ENCODE data around the gene BMPR1A.

The BMPR1A gene

DNA sequence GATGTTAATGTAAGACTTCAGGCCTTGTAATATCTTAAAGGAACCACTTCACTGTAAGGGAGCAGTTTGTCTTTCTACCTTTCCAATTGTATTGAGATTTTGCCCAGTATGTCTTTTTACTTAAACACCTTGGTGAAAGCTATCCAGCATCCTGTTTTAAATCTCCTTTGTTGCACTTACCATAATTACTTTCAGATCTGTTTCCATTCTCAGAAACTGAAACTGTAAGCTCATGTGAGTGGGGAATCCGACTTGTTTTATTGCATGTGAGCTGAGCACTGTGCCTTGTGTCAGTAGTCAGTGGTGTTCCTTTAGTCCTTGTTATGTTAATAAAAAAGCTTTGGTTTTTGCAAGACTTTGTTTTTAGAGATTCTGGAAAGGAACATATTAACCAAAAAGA, 42.2 kb downstream of the BMPR1A start:
- H3K9me3 ChIP-seq (ENCODE audit: control insufficient read depth in 2 of 2, low read length in 2 of 2): no peaks in the 10 kb centered on the region
- peaks cover 2 to 6% of the 10 kb centered on the region in 2 donors for H3K4me1 ChIP-seq (ENCODE audit: control insufficient read depth in 2 of 2, insufficient read depth in 2 of 2, low read length in 2 of 2)
- no peak overlapping the region for H3K27ac ChIP-seq (ENCODE audit: low read depth in 2 of 2, low read length in 2 of 2)
- H3K27me3 ChIP-seq (ENCODE audit: control insufficient read depth in 2 of 2, insufficient read depth in 2 of 2, low read length in 2 of 2): no peaks in the 10 kb centered on the region
- no peak overlapping the region for H3K4me3 ChIP-seq (ENCODE audit: low read length in 2 of 2)
- no peak overlapping the region for H3K9ac ChIP-seq (ENCODE audit: low read depth in 1 of 2, low read length in 2 of 2)
- no peaks in the 10 kb centered on the region for H3K36me3 ChIP-seq (ENCODE audit: control insufficient read depth in 2 of 2, insufficient read depth in 2 of 2, low read length in 2 of 2)

DNA sequence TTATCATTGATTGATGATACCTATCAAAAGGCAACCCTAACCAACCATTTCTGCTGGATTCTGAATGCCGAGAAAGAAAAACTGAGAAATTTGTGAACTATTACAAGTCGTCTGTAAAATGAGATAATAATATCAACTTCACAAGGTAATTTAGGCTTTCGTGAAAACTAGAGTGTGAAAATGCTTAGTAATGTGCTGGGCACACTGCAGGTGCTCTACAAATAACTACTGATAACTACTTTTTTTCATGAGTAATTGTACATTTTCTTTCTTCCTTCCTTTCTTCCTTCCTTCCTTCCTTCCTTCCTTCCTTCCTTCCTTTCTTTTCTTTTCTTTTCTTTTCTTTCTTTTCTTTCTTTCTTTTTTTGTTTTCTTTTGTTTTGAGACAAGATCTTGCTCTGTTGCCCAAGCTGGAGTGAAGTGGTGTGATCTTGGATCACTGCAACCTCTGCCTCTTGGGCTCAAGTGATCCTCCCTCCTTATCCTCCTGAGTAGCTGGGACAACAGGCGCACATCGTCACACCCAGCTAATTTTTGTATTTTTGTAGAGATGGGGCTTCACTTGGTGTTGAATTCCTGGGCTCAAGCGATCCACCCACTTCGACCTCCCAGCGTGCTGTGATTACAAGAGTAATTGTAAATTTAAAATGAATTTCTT, 42.9 kb downstream of the BMPR1A start:
- no peak overlapping the region for H3K27ac ChIP-seq (ENCODE audit: low read depth in 2 of 2, low read length in 2 of 2)
- H3K9me3 ChIP-seq (ENCODE audit: control insufficient read depth in 2 of 2, low read length in 2 of 2): no peaks in the 10 kb centered on the region
- H3K4me3 ChIP-seq (ENCODE audit: low read length in 2 of 2): no peak overlapping the region
- no peaks in the 10 kb centered on the region for H3K4me1 ChIP-seq (ENCODE audit: control insufficient read depth in 2 of 2, insufficient read depth in 2 of 2, low read length in 2 of 2)
- H3K9ac ChIP-seq (ENCODE audit: low read depth in 1 of 2, low read length in 2 of 2): no peak overlapping the region
- H3K36me3 ChIP-seq (ENCODE audit: control insufficient read depth in 2 of 2, insufficient read depth in 2 of 2, low read length in 2 of 2): no peaks in the 10 kb centered on the region
- H3K27me3 ChIP-seq (ENCODE audit: control insufficient read depth in 2 of 2, insufficient read depth in 2 of 2, low read length in 2 of 2): no peaks in the 10 kb centered on the region

DNA sequence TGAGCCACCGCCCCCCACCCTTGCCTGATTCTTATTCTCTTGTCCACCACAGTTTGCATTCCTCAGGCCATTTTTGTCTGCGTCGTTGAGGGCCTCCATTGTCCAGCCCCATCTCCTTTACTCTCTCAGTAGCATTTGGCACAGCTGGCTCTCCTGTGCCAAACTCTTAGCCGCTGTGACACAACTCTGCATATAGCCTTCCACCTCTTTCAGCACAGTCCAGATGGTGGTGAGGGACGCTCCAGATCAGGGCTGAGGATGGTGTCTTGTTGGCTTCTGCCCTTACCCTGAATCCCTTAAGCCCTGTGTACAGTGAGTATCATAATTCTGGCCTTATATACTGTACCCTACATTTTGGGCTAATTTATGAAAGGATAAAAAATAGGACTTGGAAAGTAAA, 45.6 kb downstream of the BMPR1A start:
- H3K4me3 ChIP-seq (ENCODE audit: low read length in 2 of 2): no peak overlapping the region
- no peaks in the 10 kb centered on the region for H3K4me1 ChIP-seq (ENCODE audit: control insufficient read depth in 2 of 2, insufficient read depth in 2 of 2, low read length in 2 of 2)
- H3K27me3 ChIP-seq (ENCODE audit: control insufficient read depth in 2 of 2, insufficient read depth in 2 of 2, low read length in 2 of 2): no peaks in the 10 kb centered on the region
- no peaks in the 10 kb centered on the region for H3K9me3 ChIP-seq (ENCODE audit: control insufficient read depth in 2 of 2, low read length in 2 of 2)
- no peak overlapping the region for H3K27ac ChIP-seq (ENCODE audit: low read depth in 2 of 2, low read length in 2 of 2)
- H3K9ac ChIP-seq (ENCODE audit: low read depth in 1 of 2, low read length in 2 of 2): no peak overlapping the region
- no peaks in the 10 kb centered on the region for H3K36me3 ChIP-seq (ENCODE audit: control insufficient read depth in 2 of 2, insufficient read depth in 2 of 2, low read length in 2 of 2)

DNA sequence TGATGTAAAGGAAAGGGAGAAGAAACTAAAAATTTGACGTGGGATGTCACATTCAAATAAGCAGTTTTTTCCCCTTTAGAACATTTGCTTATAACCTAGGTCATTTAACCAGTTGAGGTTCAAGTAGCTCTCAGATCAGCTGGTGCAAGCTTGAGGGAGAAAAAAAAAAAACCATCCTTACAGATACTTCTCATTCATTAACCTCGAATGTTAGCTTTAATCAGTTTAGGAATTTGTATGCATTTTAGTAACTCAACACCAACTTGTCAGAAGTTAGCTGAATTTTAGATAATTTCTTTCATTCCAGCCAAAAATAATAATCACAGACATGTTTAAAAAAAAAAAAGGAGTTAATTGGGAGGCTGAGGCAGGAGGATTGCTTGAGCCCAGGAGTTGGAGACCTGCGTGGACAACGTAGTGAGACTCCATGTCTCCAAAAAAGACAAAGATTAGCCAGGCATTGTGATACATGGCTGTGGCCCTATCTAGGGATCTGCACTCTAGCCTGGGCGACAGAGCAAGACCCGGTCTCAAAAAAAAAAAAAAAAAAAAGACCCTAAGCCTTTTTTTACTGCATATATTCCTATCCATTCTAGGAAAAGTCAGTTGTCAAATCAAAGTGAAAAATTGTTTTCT, 46.2 kb downstream of the BMPR1A start:
- H3K9ac ChIP-seq (ENCODE audit: low read depth in 1 of 2, low read length in 2 of 2): no peak overlapping the region
- no peaks in the 10 kb centered on the region for H3K9me3 ChIP-seq (ENCODE audit: control insufficient read depth in 2 of 2, low read length in 2 of 2)
- H3K4me1 ChIP-seq (ENCODE audit: control insufficient read depth in 2 of 2, insufficient read depth in 2 of 2, low read length in 2 of 2): no peaks in the 10 kb centered on the region
- no peaks in the 10 kb centered on the region for H3K27me3 ChIP-seq (ENCODE audit: control insufficient read depth in 2 of 2, insufficient read depth in 2 of 2, low read length in 2 of 2)
- H3K4me3 ChIP-seq (ENCODE audit: low read length in 2 of 2): no peak overlapping the region
- no peaks in the 10 kb centered on the region for H3K36me3 ChIP-seq (ENCODE audit: control insufficient read depth in 2 of 2, insufficient read depth in 2 of 2, low read length in 2 of 2)
- H3K27ac ChIP-seq (ENCODE audit: low read depth in 2 of 2, low read length in 2 of 2): no peak overlapping the region

DNA sequence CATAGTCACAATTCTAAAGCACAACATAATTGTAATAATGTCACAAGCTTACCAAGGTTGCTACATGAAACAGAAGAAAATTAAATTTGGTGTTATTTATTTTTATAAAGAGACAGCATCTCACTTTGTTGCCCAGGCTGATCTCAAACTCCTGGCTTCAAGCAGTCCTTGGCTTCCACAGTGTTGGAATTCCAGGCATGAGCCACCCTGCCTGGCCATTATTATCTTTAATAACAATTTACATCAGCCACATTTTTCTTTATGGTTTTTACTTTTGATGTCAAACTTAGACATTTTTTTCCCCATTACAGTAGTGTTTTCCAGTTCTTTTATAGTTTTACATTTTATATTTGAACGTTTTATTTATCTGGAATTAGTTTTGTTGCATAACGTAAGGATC, 46.7 kb downstream of the BMPR1A start:
- Histone ChIP-seq H3K27me3 (ENCODE audit: control insufficient read depth in 2 of 2, insufficient read depth in 2 of 2, low read length in 2 of 2) (no peaks in the 10 kb centered on the region), H3K9ac (ENCODE audit: low read depth in 1 of 2, low read length in 2 of 2) (no peak overlapping the region), H3K27ac (ENCODE audit: low read depth in 2 of 2, low read length in 2 of 2) (no peak overlapping the region), H3K9me3 (ENCODE audit: control insufficient read depth in 2 of 2, low read length in 2 of 2) (no peaks in the 10 kb centered on the region), H3K4me1 (ENCODE audit: control insufficient read depth in 2 of 2, insufficient read depth in 2 of 2, low read length in 2 of 2) (no peaks in the 10 kb centered on the region), H3K4me3 (ENCODE audit: low read length in 2 of 2) (no peak overlapping the region), H3K36me3 (ENCODE audit: control insufficient read depth in 2 of 2, insufficient read depth in 2 of 2, low read length in 2 of 2) (no peaks in the 10 kb centered on the region)

DNA sequence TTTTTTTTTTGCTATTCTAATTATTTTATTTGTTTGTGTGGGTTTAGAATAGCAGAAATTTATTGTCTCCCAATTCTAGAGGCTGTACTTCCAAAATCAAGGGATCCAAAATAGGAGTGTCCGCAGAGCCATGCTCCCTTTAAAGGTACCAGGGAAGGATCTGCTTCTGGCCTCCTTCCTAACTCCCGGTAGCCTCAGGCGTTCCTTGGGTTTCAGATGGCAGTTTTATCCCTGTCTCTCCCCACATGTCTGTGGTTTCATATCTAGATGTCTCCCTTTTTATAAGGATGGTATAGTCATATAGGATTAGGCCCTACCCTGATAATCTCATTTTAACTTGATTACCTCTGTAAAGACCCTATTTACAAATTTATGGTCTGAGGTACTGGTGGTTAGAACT, 48.4 kb downstream of the BMPR1A start:
- Histone ChIP-seq H3K27me3 (ENCODE audit: control insufficient read depth in 2 of 2, insufficient read depth in 2 of 2, low read length in 2 of 2) (no peaks in the 10 kb centered on the region), H3K4me1 (ENCODE audit: control insufficient read depth in 2 of 2, insufficient read depth in 2 of 2, low read length in 2 of 2) (no peaks in the 10 kb centered on the region), H3K4me3 (ENCODE audit: low read length in 2 of 2) (no peak overlapping the region), H3K27ac (ENCODE audit: low read depth in 2 of 2, low read length in 2 of 2) (no peak overlapping the region), H3K36me3 (ENCODE audit: control insufficient read depth in 2 of 2, insufficient read depth in 2 of 2, low read length in 2 of 2) (no peaks in the 10 kb centered on the region), H3K9me3 (ENCODE audit: control insufficient read depth in 2 of 2, low read length in 2 of 2) (no peaks in the 10 kb centered on the region), H3K9ac (ENCODE audit: low read depth in 1 of 2, low read length in 2 of 2) (no peak overlapping the region)

DNA sequence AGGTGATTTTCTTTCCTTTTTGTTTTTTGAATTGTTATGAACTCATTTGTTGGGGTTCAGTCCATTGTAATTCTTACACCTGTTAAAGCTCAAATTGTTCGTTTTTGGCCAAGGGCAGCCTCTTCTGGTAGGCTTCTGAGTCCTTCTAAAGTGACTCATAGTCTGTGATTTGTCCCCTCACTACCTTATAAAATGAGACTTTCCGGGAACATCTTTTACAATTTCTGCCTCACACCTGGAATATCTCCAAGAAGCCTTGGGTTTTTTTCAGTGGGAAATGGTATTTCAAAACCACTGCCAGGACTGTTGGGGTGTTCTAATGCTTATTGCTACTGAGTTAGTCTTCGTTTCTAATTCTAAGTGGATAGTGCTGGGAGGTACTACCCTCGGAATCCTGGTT, 56.7 kb downstream of the BMPR1A start:
- no peak overlapping the region for H3K27ac ChIP-seq (ENCODE audit: low read depth in 2 of 2, low read length in 2 of 2)
- H3K27me3 ChIP-seq (ENCODE audit: control insufficient read depth in 2 of 2, insufficient read depth in 2 of 2, low read length in 2 of 2): no peaks in the 10 kb centered on the region
- H3K4me1 ChIP-seq (ENCODE audit: control insufficient read depth in 2 of 2, insufficient read depth in 2 of 2, low read length in 2 of 2): no peaks in the 10 kb centered on the region
- H3K4me3 ChIP-seq (ENCODE audit: low read length in 2 of 2): no peak overlapping the region
- no peaks in the 10 kb centered on the region for H3K9me3 ChIP-seq (ENCODE audit: control insufficient read depth in 2 of 2, low read length in 2 of 2)
- H3K9ac ChIP-seq (ENCODE audit: low read depth in 1 of 2, low read length in 2 of 2): no peak overlapping the region
- no peaks in the 10 kb centered on the region for H3K36me3 ChIP-seq (ENCODE audit: control insufficient read depth in 2 of 2, insufficient read depth in 2 of 2, low read length in 2 of 2)

DNA sequence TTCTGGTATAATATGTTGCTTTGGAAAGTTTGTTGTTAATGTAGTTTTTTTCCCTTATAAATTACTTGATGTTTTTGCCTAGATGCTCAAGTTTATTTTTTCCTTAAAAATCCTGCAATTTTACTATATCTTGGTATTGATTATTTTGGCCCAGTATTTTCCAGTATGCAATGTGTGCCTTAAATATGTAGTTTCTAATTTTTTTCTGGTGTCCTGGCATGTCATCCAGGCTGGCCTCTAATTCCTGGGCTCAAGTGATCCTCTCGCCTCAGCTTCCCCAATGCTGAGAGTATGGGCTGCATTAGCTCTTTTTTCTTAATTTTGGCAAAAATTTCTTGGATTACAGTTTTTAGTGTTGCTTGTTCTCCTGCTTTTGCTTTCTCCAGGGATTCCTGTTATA, 57.6 kb downstream of the BMPR1A start:
- Histone ChIP-seq H3K4me1 (ENCODE audit: control insufficient read depth in 2 of 2, insufficient read depth in 2 of 2, low read length in 2 of 2) (no peaks in the 10 kb centered on the region), H3K9ac (ENCODE audit: low read depth in 1 of 2, low read length in 2 of 2) (no peak overlapping the region), H3K27ac (ENCODE audit: low read depth in 2 of 2, low read length in 2 of 2) (no peak overlapping the region), H3K9me3 (ENCODE audit: control insufficient read depth in 2 of 2, low read length in 2 of 2) (no peaks in the 10 kb centered on the region), H3K36me3 (ENCODE audit: control insufficient read depth in 2 of 2, insufficient read depth in 2 of 2, low read length in 2 of 2) (no peaks in the 10 kb centered on the region), H3K4me3 (ENCODE audit: low read length in 2 of 2) (no peak overlapping the region), H3K27me3 (ENCODE audit: control insufficient read depth in 2 of 2, insufficient read depth in 2 of 2, low read length in 2 of 2) (no peaks in the 10 kb centered on the region)

DNA sequence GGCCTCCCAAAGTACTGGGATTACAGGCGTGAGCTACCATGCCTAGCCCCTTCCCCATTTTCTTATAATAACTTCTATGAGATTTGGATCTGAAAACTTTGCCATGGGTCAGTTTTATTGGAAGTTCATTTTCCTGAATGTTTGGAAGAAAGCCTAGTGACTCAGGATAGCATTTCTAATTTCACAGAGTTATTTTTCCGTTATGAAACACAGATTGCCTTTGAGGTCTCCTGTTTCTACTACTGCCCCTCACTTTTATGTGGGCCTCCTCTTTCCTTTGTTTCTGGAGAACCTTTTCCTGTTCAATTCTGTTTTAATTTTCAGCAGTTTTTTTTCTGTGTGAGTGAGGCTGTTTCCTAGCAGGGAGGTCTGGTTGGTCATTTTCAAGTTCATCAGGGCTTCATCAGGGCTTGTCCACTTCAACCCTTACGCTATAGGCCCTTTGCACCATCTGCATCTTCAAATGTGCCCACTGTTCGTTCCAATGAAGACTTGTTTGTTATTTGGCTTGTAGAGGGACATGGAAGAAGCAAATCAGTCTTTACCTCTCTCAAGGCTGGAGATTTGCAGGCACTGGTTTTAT, 58.7 kb downstream of the BMPR1A start:
- H3K36me3 ChIP-seq (ENCODE audit: control insufficient read depth in 2 of 2, insufficient read depth in 2 of 2, low read length in 2 of 2): no peaks in the 10 kb centered on the region
- no peaks in the 10 kb centered on the region for H3K27me3 ChIP-seq (ENCODE audit: control insufficient read depth in 2 of 2, insufficient read depth in 2 of 2, low read length in 2 of 2)
- H3K4me3 ChIP-seq (ENCODE audit: low read length in 2 of 2): no peak overlapping the region
- H3K9me3 ChIP-seq (ENCODE audit: control insufficient read depth in 2 of 2, low read length in 2 of 2): no peaks in the 10 kb centered on the region
- H3K27ac ChIP-seq (ENCODE audit: low read depth in 2 of 2, low read length in 2 of 2): no peak overlapping the region
- no peaks in the 10 kb centered on the region for H3K4me1 ChIP-seq (ENCODE audit: control insufficient read depth in 2 of 2, insufficient read depth in 2 of 2, low read length in 2 of 2)
- no peak overlapping the region for H3K9ac ChIP-seq (ENCODE audit: low read depth in 1 of 2, low read length in 2 of 2)

DNA sequence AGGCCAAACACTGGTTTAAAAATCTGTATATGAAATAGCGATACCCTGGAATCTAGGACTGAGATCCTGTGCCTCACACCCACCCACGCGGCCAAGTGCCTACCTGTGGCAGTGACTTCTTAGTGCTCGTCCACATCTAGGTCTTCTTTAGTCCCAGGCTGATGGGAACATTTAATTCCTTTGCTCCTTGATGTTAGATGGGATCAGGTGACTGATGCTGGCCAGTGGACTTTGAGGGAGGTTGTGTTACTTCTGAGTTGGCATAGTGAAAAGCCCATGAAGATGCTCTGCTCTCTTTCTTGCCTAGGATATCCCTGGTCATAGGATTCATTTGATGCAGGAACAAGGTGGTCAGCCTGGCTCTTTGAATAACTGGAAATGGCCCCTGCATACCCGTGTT, 59.2 kb downstream of the BMPR1A start:
- H3K9me3 ChIP-seq (ENCODE audit: control insufficient read depth in 2 of 2, low read length in 2 of 2): no peaks in the 10 kb centered on the region
- H3K36me3 ChIP-seq (ENCODE audit: control insufficient read depth in 2 of 2, insufficient read depth in 2 of 2, low read length in 2 of 2): no peaks in the 10 kb centered on the region
- H3K27ac ChIP-seq (ENCODE audit: low read depth in 2 of 2, low read length in 2 of 2): no peak overlapping the region
- H3K27me3 ChIP-seq (ENCODE audit: control insufficient read depth in 2 of 2, insufficient read depth in 2 of 2, low read length in 2 of 2): no peaks in the 10 kb centered on the region
- H3K9ac ChIP-seq (ENCODE audit: low read depth in 1 of 2, low read length in 2 of 2): no peak overlapping the region
- no peaks in the 10 kb centered on the region for H3K4me1 ChIP-seq (ENCODE audit: control insufficient read depth in 2 of 2, insufficient read depth in 2 of 2, low read length in 2 of 2)
- H3K4me3 ChIP-seq (ENCODE audit: low read length in 2 of 2): no peak overlapping the region
